GM23338 (cell line): ENCODE measurements around the gene TSHZ2. TPM values are rescaled to one million over a fixed set of nuclear protein-coding genes. Genes with fewer than 3 reads are reported as not detected.

Experiments
- ATAC-seq: fragments of 200-7000 bp; cut with Tn5 transposase; 3 replicates; pipeline ENCODE4 v1.9.1; 2020
- DNase-seq: peaks from one replicate; pipeline ENCODE4 v3.0.0-alpha.2; 2015; ENCODE audit warnings: low spot score
- H2AFZ ChIP-seq: fragments of 200-600 bp; sonication (generic); 2 replicates; pipeline ENCODE4 v1.8.0; 2016; ENCODE audit warnings: antibody characterized with exemption, mild to moderate bottlenecking, moderate library complexity
- H3F3A ChIP-seq: fragments of 200-600 bp; sonication (generic); replicated peaks from 2 replicates; pipeline ENCODE4 v1.8.0; 2017; ENCODE audit warnings: antibody characterized with exemption, mixed run types, low read depth
- H3K27ac ChIP-seq: fragments of 200-600 bp; sonication (generic); 2 replicates; pipeline ENCODE4 v1.6.1; 2016; ENCODE audit warnings: low read depth
- H3K27me3 ChIP-seq: fragments of 200-600 bp; sonication (generic); 2 replicates; pipeline ENCODE4 v1.8.0; 2016; ENCODE audit warnings: mild to moderate bottlenecking, mixed run types, moderate library complexity; ENCODE audit not compliant: insufficient read depth
- H3K36me3 ChIP-seq: fragments of 200-600 bp; sonication (generic); 2 replicates; pipeline ENCODE4 v1.8.0; 2016; ENCODE audit warnings: mild to moderate bottlenecking; ENCODE audit not compliant: insufficient read depth
- H3K4me1 ChIP-seq: fragments of 200-600 bp; sonication (generic); 2 replicates; pipeline ENCODE4 v1.8.0; 2016; ENCODE audit warnings: mild to moderate bottlenecking, moderate library complexity; ENCODE audit not compliant: insufficient read depth
- H3K4me2 ChIP-seq: fragments of 200-600 bp; sonication (generic); 2 replicates; pipeline ENCODE4 v1.7.1; 2017; ENCODE audit warnings: mixed run types
- H3K4me3 ChIP-seq: fragments of 200-600 bp; sonication (generic); 2 replicates; pipeline ENCODE4 v1.6.1; 2016; ENCODE audit warnings: mixed run types
- H3K79me2 ChIP-seq: fragments of 200-600 bp; sonication (generic); replicated peaks from 2 replicates; pipeline ENCODE4 v1.8.0; 2017; ENCODE audit warnings: mild to moderate bottlenecking; ENCODE audit not compliant: insufficient read depth
- H3K9me2 ChIP-seq: fragments of 200-600 bp; sonication (generic); 2 replicates; pipeline ENCODE4 v1.8.0; 2017; ENCODE audit not compliant: insufficient read depth
- H4K20me1 ChIP-seq: fragments of 200-600 bp; sonication (generic); replicated peaks from 2 replicates; pipeline ENCODE4 v1.8.0; 2017; ENCODE audit warnings: mild to moderate bottlenecking; ENCODE audit not compliant: insufficient read depth
- H3K27ac Mint-ChIP-seq: 2 replicates; pipeline ENCODE4 v1.8.0; 2020; ENCODE audit warnings: inconsistent platforms, mild to moderate bottlenecking, moderate library complexity, mixed read lengths
- H3K27me3 Mint-ChIP-seq: 3 replicates; pipeline ENCODE4 v1.8.0; 2022; ENCODE audit warnings: low read depth, mild to moderate bottlenecking, moderate library complexity, mixed read lengths, inconsistent platforms; ENCODE audit not compliant: insufficient read depth, poor library complexity
- H3K36me3 Mint-ChIP-seq: 3 replicates; pipeline ENCODE4 v1.8.0; 2021; ENCODE audit warnings: low read depth, mild to moderate bottlenecking, inconsistent platforms, moderate library complexity, mixed read lengths
- H3K4me1 Mint-ChIP-seq: 3 replicates; pipeline ENCODE4 v1.8.0; 2020; ENCODE audit warnings: mild to moderate bottlenecking, inconsistent platforms, mixed read lengths
- H3K4me3 Mint-ChIP-seq: 3 replicates; pipeline ENCODE4 v1.8.0; 2021; ENCODE audit warnings: moderate library complexity, mild to moderate bottlenecking, inconsistent platforms, mixed read lengths
- H3K9me3 Mint-ChIP-seq: 3 replicates; pipeline ENCODE4 v1.8.0; 2020; ENCODE audit warnings: moderate library complexity, mild to moderate bottlenecking, inconsistent platforms, mixed read lengths
- EZH2 ChIP-seq: fragments of 200-600 bp; sonication (generic); IDR thresholded peaks from one replicate; pipeline ENCODE4 v1.8.0; 2017; ENCODE audit warnings: antibody characterized with exemption, mild to moderate bottlenecking, low read depth; ENCODE audit not compliant: unreplicated experiment
- EZH2phosphoT487 ChIP-seq: fragments of 200-600 bp; sonication (generic); IDR thresholded peaks from one replicate; pipeline ENCODE4 v1.8.1; 2018; ENCODE audit warnings: antibody characterized with exemption; ENCODE audit not compliant: unreplicated experiment
- JUNB ChIP-seq: IDR thresholded peaks from one replicate; pipeline ENCODE4 v1.6.1; 2016; ENCODE audit warnings: antibody characterized with exemption; ENCODE audit not compliant: unreplicated experiment
- NANOG ChIP-seq: IDR thresholded peaks from 2 replicates; pipeline ENCODE4 v1.6.1; 2016; ENCODE audit warnings: antibody characterized with exemption, borderline replicate concordance
- POLR2AphosphoS5 ChIP-seq: IDR thresholded peaks from 2 replicates; pipeline ENCODE4 v1.6.1; 2016; ENCODE audit warnings: antibody characterized with exemption, low read depth
- STAT1 ChIP-seq: IDR thresholded peaks from one replicate; pipeline ENCODE4 v1.6.1; 2016; ENCODE audit warnings: antibody characterized with exemption; ENCODE audit not compliant: unreplicated experiment
- ZNF114 ChIP-seq: fragments of 250-450 bp; sonication (Bioruptor Pico); IDR thresholded peaks from 2 replicates; pipeline ENCODE4 v1.5.0; 2020; ENCODE audit warnings: mild to moderate bottlenecking, moderate library complexity
- ZNF331 ChIP-seq: fragments of 250-450 bp; sonication (Bioruptor Pico); IDR thresholded peaks from 2 replicates; pipeline ENCODE4 v1.5.0; 2020; ENCODE audit warnings: low read depth, mild to moderate bottlenecking, moderate library complexity
- polyA plus RNA-seq: library from polyadenylated mRNA; unstranded; fragments of >200 nt; fragmentation: Nextera tagmentation; extraction: Ambion mirVana; gene quantifications from 2 replicates; pipeline ENCODE4 v1.2.1, GENCODE V29; 2016
- total RNA-seq: library from RNA; depleted of rRNA; stranded (reverse); fragments of >200 nt; shearing (Covaris generic); gene quantifications from 2 replicates; pipeline ENCODE4 v1.2.3, GENCODE V29; 2014
- TF ChIP-seq, protein P1 (sequence below): IDR thresholded peaks from 2 replicates; pipeline ENCODE4 v1.6.1; 2016; ENCODE audit warnings: antibody characterized with exemption
- TF ChIP-seq, protein P2 (sequence below), 2 experiments: fragments of 200-600 bp in 1 of 2; sonication (generic) in 1 of 2; conservative IDR thresholded peaks; 2 replicates each; pipeline versions ENCODE4 v1.5.1 to v1.6.1; 2016 to 2017; ENCODE audit warnings: antibody characterized with exemption in 2 of 2, low read depth in 2 of 2, mild to moderate bottlenecking in 2 of 2, moderate library complexity in 1 of 2
- TF ChIP-seq, protein P3 (sequence below): IDR thresholded peaks from one replicate; pipeline ENCODE4 v1.6.1; 2018; ENCODE audit warnings: antibody characterized with exemption; ENCODE audit not compliant: unreplicated experiment
- TF ChIP-seq, protein P4 (sequence below): fragments of 250-450 bp; sonication (Bioruptor Pico); IDR thresholded peaks from 2 replicates; pipeline ENCODE4 v1.5.0; 2020; ENCODE audit warnings: mild to moderate bottlenecking, moderate library complexity

TSHZ2 gene
- total and polyA plus RNA-seq, 2 experiments from 2014 or later, result 0.49 to 1.3 TPM

- ATAC-seq, result no peak
- Histone ChIP-seq H3F3A (no peaks in the 10 kb centered on the region), H3K4me1 (peaks cover 13% of the 10 kb centered on the region; the same call in 1 of the 2 replicates), H3K79me2 (no peaks in the 10 kb centered on the region), H2AFZ (no peak overlapping the region), H3K4me2 (no peak overlapping the region), H3K27me3 (no peaks in the 10 kb centered on the region), H3K4me3 (no peak overlapping the region), H4K20me1 (no peaks in the 10 kb centered on the region), H3K27ac (no peak overlapping the region), H3K9me2 (no peaks in the 10 kb centered on the region), H3K36me3 (no peaks in the 10 kb centered on the region)
- H3K27me3 Mint-ChIP-seq, result peaks cover 8% of the 10 kb centered on the region
- H3K9me3 Mint-ChIP-seq, result no peaks in the 10 kb centered on the region; the same call in 2 of the 3 replicates
- H3K36me3 Mint-ChIP-seq, result no peaks in the 10 kb centered on the region
- no peak overlapping the region for H3K4me3 Mint-ChIP-seq
- peaks cover 19% of the 10 kb centered on the region; the same call in 2 of the 3 replicates for H3K4me1 Mint-ChIP-seq
- no peak overlapping the region for H3K27ac Mint-ChIP-seq
- DNase-seq, result no peak
- TF ChIP-seq, protein P1, sequence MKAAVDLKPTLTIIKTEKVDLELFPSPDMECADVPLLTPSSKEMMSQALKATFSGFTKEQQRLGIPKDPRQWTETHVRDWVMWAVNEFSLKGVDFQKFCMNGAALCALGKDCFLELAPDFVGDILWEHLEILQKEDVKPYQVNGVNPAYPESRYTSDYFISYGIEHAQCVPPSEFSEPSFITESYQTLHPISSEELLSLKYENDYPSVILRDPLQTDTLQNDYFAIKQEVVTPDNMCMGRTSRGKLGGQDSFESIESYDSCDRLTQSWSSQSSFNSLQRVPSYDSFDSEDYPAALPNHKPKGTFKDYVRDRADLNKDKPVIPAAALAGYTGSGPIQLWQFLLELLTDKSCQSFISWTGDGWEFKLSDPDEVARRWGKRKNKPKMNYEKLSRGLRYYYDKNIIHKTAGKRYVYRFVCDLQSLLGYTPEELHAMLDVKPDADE, result no peak
- TF ChIP-seq JUNB (no peak), NANOG (no peak), EZH2phosphoT487 (no peak), POLR2AphosphoS5 (no peak), EZH2 (no peak), ZNF331 (CRISPR knock-in tag) (no peak), ZNF114 (no peak), STAT1 (no peak)
- TF ChIP-seq, protein P2, sequence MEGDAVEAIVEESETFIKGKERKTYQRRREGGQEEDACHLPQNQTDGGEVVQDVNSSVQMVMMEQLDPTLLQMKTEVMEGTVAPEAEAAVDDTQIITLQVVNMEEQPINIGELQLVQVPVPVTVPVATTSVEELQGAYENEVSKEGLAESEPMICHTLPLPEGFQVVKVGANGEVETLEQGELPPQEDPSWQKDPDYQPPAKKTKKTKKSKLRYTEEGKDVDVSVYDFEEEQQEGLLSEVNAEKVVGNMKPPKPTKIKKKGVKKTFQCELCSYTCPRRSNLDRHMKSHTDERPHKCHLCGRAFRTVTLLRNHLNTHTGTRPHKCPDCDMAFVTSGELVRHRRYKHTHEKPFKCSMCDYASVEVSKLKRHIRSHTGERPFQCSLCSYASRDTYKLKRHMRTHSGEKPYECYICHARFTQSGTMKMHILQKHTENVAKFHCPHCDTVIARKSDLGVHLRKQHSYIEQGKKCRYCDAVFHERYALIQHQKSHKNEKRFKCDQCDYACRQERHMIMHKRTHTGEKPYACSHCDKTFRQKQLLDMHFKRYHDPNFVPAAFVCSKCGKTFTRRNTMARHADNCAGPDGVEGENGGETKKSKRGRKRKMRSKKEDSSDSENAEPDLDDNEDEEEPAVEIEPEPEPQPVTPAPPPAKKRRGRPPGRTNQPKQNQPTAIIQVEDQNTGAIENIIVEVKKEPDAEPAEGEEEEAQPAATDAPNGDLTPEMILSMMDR (conservative IDR thresholded peaks at IDR 0.05; ENCODE audit: low read depth in 2 of 2), result no peak
- TF ChIP-seq, protein P3, sequence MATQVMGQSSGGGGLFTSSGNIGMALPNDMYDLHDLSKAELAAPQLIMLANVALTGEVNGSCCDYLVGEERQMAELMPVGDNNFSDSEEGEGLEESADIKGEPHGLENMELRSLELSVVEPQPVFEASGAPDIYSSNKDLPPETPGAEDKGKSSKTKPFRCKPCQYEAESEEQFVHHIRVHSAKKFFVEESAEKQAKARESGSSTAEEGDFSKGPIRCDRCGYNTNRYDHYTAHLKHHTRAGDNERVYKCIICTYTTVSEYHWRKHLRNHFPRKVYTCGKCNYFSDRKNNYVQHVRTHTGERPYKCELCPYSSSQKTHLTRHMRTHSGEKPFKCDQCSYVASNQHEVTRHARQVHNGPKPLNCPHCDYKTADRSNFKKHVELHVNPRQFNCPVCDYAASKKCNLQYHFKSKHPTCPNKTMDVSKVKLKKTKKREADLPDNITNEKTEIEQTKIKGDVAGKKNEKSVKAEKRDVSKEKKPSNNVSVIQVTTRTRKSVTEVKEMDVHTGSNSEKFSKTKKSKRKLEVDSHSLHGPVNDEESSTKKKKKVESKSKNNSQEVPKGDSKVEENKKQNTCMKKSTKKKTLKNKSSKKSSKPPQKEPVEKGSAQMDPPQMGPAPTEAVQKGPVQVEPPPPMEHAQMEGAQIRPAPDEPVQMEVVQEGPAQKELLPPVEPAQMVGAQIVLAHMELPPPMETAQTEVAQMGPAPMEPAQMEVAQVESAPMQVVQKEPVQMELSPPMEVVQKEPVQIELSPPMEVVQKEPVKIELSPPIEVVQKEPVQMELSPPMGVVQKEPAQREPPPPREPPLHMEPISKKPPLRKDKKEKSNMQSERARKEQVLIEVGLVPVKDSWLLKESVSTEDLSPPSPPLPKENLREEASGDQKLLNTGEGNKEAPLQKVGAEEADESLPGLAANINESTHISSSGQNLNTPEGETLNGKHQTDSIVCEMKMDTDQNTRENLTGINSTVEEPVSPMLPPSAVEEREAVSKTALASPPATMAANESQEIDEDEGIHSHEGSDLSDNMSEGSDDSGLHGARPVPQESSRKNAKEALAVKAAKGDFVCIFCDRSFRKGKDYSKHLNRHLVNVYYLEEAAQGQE, result no peak
- TF ChIP-seq, protein P4, sequence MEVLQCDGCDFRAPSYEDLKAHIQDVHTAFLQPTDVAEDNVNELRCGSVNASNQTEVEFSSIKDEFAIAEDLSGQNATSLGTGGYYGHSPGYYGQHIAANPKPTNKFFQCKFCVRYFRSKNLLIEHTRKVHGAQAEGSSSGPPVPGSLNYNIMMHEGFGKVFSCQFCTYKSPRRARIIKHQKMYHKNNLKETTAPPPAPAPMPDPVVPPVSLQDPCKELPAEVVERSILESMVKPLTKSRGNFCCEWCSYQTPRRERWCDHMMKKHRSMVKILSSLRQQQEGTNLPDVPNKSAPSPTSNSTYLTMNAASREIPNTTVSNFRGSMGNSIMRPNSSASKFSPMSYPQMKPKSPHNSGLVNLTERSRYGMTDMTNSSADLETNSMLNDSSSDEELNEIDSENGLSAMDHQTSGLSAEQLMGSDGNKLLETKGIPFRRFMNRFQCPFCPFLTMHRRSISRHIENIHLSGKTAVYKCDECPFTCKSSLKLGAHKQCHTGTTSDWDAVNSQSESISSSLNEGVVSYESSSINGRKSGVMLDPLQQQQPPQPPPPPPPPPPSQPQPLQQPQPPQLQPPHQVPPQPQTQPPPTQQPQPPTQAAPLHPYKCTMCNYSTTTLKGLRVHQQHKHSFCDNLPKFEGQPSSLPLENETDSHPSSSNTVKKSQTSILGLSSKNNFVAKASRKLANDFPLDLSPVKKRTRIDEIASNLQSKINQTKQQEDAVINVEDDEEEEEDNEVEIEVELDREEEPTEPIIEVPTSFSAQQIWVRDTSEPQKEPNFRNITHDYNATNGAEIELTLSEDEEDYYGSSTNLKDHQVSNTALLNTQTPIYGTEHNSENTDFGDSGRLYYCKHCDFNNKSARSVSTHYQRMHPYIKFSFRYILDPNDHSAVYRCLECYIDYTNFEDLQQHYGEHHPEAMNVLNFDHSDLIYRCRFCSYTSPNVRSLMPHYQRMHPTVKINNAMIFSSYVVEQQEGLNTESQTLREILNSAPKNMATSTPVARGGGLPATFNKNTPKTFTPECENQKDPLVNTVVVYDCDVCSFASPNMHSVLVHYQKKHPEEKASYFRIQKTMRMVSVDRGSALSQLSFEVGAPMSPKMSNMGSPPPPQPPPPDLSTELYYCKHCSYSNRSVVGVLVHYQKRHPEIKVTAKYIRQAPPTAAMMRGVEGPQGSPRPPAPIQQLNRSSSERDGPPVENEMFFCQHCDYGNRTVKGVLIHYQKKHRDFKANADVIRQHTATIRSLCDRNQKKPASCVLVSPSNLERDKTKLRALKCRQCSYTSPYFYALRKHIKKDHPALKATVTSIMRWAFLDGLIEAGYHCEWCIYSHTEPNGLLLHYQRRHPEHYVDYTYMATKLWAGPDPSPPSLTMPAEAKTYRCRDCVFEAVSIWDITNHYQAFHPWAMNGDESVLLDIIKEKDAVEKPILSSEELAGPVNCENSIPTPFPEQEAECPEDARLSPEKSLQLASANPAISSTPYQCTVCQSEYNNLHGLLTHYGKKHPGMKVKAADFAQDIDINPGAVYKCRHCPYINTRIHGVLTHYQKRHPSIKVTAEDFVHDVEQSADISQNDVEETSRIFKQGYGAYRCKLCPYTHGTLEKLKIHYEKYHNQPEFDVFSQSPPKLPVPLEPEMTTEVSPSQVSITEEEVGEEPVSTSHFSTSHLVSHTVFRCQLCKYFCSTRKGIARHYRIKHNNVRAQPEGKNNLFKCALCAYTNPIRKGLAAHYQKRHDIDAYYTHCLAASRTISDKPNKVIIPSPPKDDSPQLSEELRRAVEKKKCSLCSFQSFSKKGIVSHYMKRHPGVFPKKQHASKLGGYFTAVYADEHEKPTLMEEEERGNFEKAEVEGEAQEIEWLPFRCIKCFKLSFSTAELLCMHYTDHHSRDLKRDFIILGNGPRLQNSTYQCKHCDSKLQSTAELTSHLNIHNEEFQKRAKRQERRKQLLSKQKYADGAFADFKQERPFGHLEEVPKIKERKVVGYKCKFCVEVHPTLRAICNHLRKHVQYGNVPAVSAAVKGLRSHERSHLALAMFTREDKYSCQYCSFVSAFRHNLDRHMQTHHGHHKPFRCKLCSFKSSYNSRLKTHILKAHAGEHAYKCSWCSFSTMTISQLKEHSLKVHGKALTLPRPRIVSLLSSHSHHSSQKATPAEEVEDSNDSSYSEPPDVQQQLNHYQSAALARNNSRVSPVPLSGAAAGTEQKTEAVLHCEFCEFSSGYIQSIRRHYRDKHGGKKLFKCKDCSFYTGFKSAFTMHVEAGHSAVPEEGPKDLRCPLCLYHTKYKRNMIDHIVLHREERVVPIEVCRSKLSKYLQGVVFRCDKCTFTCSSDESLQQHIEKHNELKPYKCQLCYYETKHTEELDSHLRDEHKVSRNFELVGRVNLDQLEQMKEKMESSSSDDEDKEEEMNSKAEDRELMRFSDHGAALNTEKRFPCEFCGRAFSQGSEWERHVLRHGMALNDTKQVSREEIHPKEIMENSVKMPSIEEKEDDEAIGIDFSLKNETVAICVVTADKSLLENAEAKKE (CRISPR knock-in tag), result no peak
These were observed 232.9 kb downstream of the TSHZ2 start for GRCh38 chr20:53205046-53205445.
